ENCODE results near the gene ALLC. TPM values are rescaled to one million over a fixed set of nuclear protein-coding genes. Genes with fewer than 3 reads are reported as not detected.
"Not testable (repeated sequence)": the region's sequence is repeated elsewhere in the genome, so short reads cannot be mapped to it uniquely, and the experiment has no call there.

The ALLC gene
- total RNA-seq, 1 donor from 2014 or later = not detected

DNA sequence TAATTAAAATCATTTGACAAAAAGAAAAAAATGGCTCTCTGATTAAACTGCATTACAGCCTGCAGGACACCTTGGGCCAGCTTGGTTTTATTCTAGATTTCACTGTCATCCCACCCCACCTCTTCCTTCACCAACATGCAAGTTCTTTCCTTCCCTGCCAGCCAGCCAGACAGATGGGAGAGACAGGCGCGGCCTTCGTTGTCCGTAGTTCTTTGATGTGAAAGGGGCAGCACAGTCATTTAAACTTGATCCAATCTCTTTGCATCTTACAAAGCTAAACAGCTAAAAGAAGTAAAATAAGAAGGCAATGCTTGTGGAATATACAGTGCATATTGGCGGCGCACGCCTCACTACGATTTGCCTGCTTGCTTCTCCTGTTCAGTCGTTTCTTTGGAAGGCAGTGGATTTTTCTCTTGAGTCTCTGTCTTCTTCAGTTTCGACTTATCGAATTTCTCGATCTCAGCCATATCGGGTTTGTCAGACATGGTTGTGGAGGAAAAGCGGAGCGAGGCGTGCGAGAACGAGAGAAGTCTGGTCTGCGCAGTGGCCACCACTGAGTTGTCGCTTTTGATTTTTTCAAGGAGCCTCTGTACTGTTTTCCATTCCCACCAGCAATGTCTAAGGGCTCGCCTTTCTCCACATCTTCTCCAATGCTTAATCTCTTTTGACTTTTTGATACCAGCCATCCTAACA, 40.7 kb upstream of the ALLC start:
- intact Hi-C loops (cut with micrococcal nuclease) = no loop called here
- no peaks in the 10 kb centered on the region for H3K4me1 Mint-ChIP-seq (ENCODE audit: low read depth)
- no peak overlapping the region for H3K4me3 Mint-ChIP-seq
- H3K27me3 Mint-ChIP-seq (ENCODE audit: insufficient read depth) = peaks cover 6% of the 10 kb centered on the region
- no peaks in the 10 kb centered on the region for H3K36me3 Mint-ChIP-seq (ENCODE audit: low read depth)
- H3K27ac Mint-ChIP-seq = no peak overlapping the region
- no peak for DNase-seq (ENCODE audit: low spot score)
- H3K9me3 Mint-ChIP-seq = peaks cover 9% of the 10 kb centered on the region

- intact Hi-C loops (cut with micrococcal nuclease) = no loop called here
- Mint-ChIP-seq H3K9me3 (peaks cover 9% of the 10 kb centered on the region), H3K36me3 (ENCODE audit: low read depth) (no peaks in the 10 kb centered on the region), H3K27ac (no peak overlapping the region), H3K4me3 (no peak overlapping the region), H3K27me3 (ENCODE audit: insufficient read depth) (peaks cover 6% of the 10 kb centered on the region), H3K4me1 (ENCODE audit: low read depth) (no peaks in the 10 kb centered on the region)
- no peak for DNase-seq (ENCODE audit: low spot score)
Measured at GRCh38 chr2:3618367-3618766, 39.6 kb upstream of the ALLC start.

GRCh38 chr2:3619033-3619432, 39.0 kb upstream of the ALLC start:
- H3K27ac Mint-ChIP-seq = no peak overlapping the region
- H3K9me3 Mint-ChIP-seq = peaks cover 6% of the 10 kb centered on the region
- no peaks in the 10 kb centered on the region for H3K4me1 Mint-ChIP-seq (ENCODE audit: low read depth)
- peaks cover 6% of the 10 kb centered on the region for H3K27me3 Mint-ChIP-seq (ENCODE audit: insufficient read depth)
- DNase-seq (ENCODE audit: low spot score) = no peak
- H3K4me3 Mint-ChIP-seq = no peak overlapping the region
- intact Hi-C loops (cut with micrococcal nuclease) = no loop called here
- no peaks in the 10 kb centered on the region for H3K36me3 Mint-ChIP-seq (ENCODE audit: low read depth)

GRCh38 chr2:3619661-3620060, 38.3 kb upstream of the ALLC start:
- intact Hi-C loops (cut with micrococcal nuclease); H3K4me1 Mint-ChIP-seq (ENCODE audit: low read depth); H3K36me3 Mint-ChIP-seq (ENCODE audit: low read depth); H3K27ac Mint-ChIP-seq; H3K4me3 Mint-ChIP-seq; H3K27me3 Mint-ChIP-seq (ENCODE audit: insufficient read depth); DNase-seq (ENCODE audit: low spot score); H3K9me3 Mint-ChIP-seq: not testable (repeated sequence)

- H3K4me1 Mint-ChIP-seq (ENCODE audit: low read depth) = no peaks in the 10 kb centered on the region
- peaks cover 9% of the 10 kb centered on the region for H3K27me3 Mint-ChIP-seq (ENCODE audit: insufficient read depth)
- DNase-seq (ENCODE audit: low spot score) = no peak
- H3K9me3 Mint-ChIP-seq = peaks cover 6% of the 10 kb centered on the region
- H3K36me3 Mint-ChIP-seq (ENCODE audit: low read depth) = no peaks in the 10 kb centered on the region
- H3K27ac Mint-ChIP-seq = no peak overlapping the region
- intact Hi-C loops (cut with micrococcal nuclease) = no loop called here
- H3K4me3 Mint-ChIP-seq = no peak overlapping the region
Measured at GRCh38 chr2:3620834-3621233, 37.2 kb upstream of the ALLC start.

GRCh38 chr2:3622967-3623366, 35.0 kb upstream of the ALLC start:
- intact Hi-C loops (cut with micrococcal nuclease) = no loop called here
- Mint-ChIP-seq H3K27me3 (ENCODE audit: insufficient read depth) (peaks cover 11% of the 10 kb centered on the region), H3K9me3 (no peaks in the 10 kb centered on the region), H3K4me3 (no peak overlapping the region), H3K4me1 (ENCODE audit: low read depth) (no peaks in the 10 kb centered on the region), H3K36me3 (ENCODE audit: low read depth) (no peaks in the 10 kb centered on the region), H3K27ac (no peak overlapping the region)
- no peak for DNase-seq (ENCODE audit: low spot score)

GRCh38 chr2:3624059-3624794, 33.8 kb upstream of the ALLC start:
- DNase-seq (ENCODE audit: low spot score) = no peak
- Mint-ChIP-seq H3K4me1 (ENCODE audit: low read depth) (no peaks in the 10 kb centered on the region), H3K4me3 (no peak overlapping the region), H3K9me3 (no peaks in the 10 kb centered on the region), H3K36me3 (ENCODE audit: low read depth) (no peaks in the 10 kb centered on the region), H3K27ac (no peak overlapping the region), H3K27me3 (ENCODE audit: insufficient read depth) (peaks cover 9% of the 10 kb centered on the region)
- intact Hi-C loops (cut with micrococcal nuclease) = no loop called here

GRCh38 chr2:3625186-3625585, 32.8 kb upstream of the ALLC start:
- Mint-ChIP-seq H3K4me3 (no peak overlapping the region), H3K27me3 (ENCODE audit: insufficient read depth) (peaks cover 9% of the 10 kb centered on the region), H3K9me3 (no peaks in the 10 kb centered on the region), H3K36me3 (ENCODE audit: low read depth) (no peaks in the 10 kb centered on the region), H3K4me1 (ENCODE audit: low read depth) (no peaks in the 10 kb centered on the region), H3K27ac (no peak overlapping the region)
- no peak for DNase-seq (ENCODE audit: low spot score)
- intact Hi-C loops (cut with micrococcal nuclease) = no loop called here

DNA sequence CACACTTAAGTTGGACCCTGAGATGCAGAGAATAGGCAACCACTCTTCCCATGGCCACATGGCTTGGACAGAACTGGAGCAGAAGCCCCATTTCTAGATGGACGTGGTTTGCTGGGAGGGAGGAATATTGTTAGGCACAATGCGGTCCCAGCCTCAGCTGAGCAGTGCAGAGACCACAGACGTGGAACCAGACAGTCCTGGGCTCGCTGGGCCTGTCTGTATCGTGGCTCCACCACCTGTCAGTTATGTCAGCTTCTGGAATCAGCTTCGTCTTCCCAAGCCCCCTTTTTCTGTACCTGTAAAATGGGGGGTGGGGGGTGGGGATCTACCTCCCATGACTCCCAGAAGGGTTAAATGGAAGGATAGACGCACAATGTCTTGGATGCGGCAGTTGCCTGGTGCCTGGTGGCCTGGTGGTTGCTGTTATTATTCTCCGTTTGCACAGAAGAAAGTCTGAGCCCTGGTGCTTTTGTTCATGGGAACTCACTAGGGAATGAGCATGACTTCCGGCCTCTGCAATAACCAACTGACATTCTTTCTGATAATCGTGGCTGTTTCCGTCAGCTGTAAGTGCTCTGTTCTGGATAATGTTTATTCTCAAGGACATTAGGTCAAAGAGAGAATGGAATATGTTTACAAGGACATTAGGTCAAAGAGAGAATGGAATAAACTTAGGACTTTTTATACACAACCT, 31.7 kb upstream of the ALLC start:
- no peaks in the 10 kb centered on the region for H3K4me1 Mint-ChIP-seq (ENCODE audit: low read depth)
- H3K4me3 Mint-ChIP-seq = no peak overlapping the region
- intact Hi-C loops (cut with micrococcal nuclease) = no loop called here
- H3K27me3 Mint-ChIP-seq (ENCODE audit: insufficient read depth) = peaks cover 7% of the 10 kb centered on the region
- no peaks in the 10 kb centered on the region for H3K36me3 Mint-ChIP-seq (ENCODE audit: low read depth)
- H3K27ac Mint-ChIP-seq = no peak overlapping the region
- H3K9me3 Mint-ChIP-seq = no peaks in the 10 kb centered on the region
- no peak for DNase-seq (ENCODE audit: low spot score)

DNA sequence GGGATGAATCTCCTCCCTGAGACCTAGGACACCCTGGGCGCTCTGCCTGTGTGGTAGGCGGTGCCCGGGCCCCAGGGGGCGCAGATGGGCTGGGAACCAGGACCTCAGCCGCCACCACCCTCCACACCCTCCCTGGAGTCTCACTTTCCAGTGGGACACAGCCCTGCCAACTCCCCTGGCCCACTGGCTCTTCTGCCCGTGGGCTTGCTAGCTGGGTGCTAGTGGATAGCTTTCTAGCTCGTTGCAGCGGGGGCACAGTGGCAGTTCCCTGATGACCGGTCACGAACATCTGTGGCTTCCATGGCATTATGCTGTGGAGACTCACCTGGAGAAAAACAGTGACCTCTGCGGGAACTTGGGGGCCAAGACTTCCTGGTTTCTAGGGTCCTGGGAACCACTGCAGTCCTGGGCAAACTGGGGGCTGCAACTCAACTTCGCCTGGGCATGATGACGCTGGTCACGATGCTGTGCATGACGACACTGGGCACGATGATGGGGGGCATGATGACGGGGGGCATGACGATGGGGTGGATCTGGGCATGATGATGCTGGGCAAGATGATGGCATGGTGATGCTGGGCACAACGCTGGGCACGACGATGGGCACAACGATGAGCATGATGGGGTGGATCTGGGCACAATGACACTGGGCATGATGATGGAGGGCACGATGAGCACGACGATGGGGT, 31.0 kb upstream of the ALLC start:
- no peak for DNase-seq (ENCODE audit: low spot score)
- Mint-ChIP-seq H3K4me1 (ENCODE audit: low read depth) (no peaks in the 10 kb centered on the region), H3K9me3 (no peaks in the 10 kb centered on the region), H3K27ac (no peak overlapping the region), H3K36me3 (ENCODE audit: low read depth) (no peaks in the 10 kb centered on the region), H3K4me3 (no peak overlapping the region), H3K27me3 (ENCODE audit: insufficient read depth) (peaks cover 4% of the 10 kb centered on the region)
- intact Hi-C loops (cut with micrococcal nuclease) = no loop called here

GRCh38 chr2:3627500-3628100, 30.4 kb upstream of the ALLC start:
- Mint-ChIP-seq H3K9me3 (no peaks in the 10 kb centered on the region), H3K36me3 (ENCODE audit: low read depth) (no peaks in the 10 kb centered on the region), H3K4me3 (no peak overlapping the region), H3K27ac (no peak overlapping the region), H3K27me3 (ENCODE audit: insufficient read depth) (peaks cover 4% of the 10 kb centered on the region), H3K4me1 (ENCODE audit: low read depth) (no peaks in the 10 kb centered on the region)
- intact Hi-C loops (cut with micrococcal nuclease) = no loop called here
- DNase-seq (ENCODE audit: low spot score) = no peak

GRCh38 chr2:3628241-3628679, 29.7 kb upstream of the ALLC start:
- H3K4me3 Mint-ChIP-seq = no peak overlapping the region
- H3K27ac Mint-ChIP-seq = no peak overlapping the region
- H3K36me3 Mint-ChIP-seq (ENCODE audit: low read depth) = no peaks in the 10 kb centered on the region
- no peak for DNase-seq (ENCODE audit: low spot score)
- peaks cover 4% of the 10 kb centered on the region for H3K27me3 Mint-ChIP-seq (ENCODE audit: insufficient read depth)
- no peaks in the 10 kb centered on the region for H3K4me1 Mint-ChIP-seq (ENCODE audit: low read depth)
- no peaks in the 10 kb centered on the region for H3K9me3 Mint-ChIP-seq
- intact Hi-C loops (cut with micrococcal nuclease) = no loop called here
